ENCODE data around the gene KCNQ1. TPM values are rescaled to one million over a fixed set of nuclear protein-coding genes. Genes with fewer than 3 reads are reported as not detected.

KCNQ1 gene
- polyA plus RNA-seq, 1 of the 3 experiments (the other 2 are of a cell fraction) = 0.05 TPM

- POLR2A ChIA-PET = interaction anchor here (1.8 to 2.2 kb wide), 2 partner anchors 14 to 110 kb away, joined by 4 to 7 read pairs; no protein-coding TSS in a partner anchor
These were observed 224.1 kb downstream of the KCNQ1 start for GRCh38 chr11:2668876-2669275.

GRCh38 chr11:2669634-2670469 is 225.0 kb downstream of the KCNQ1 start:
- H3K9me2 ChIP-seq = no peaks in the 10 kb centered on the region
- no peak overlapping the region for H3K4me3 ChIP-seq (ENCODE audit: low read depth in 2 of 2, low read length in 1 of 2)
- H3K27me3 ChIP-seq (ENCODE audit: insufficient read depth) = no peaks in the 10 kb centered on the region
- H3K9me3 ChIP-seq = no peaks in the 10 kb centered on the region
- H3K27ac ChIP-seq (ENCODE audit: low read depth in 2 of 2, low read length in 1 of 2) = peak overlapping the region in 1 of 2 experiments; percentile 34; a peak in 1 of 4 replicates
- no peak overlapping the region for H2AFZ ChIP-seq (ENCODE audit: low read depth)
- no peak for DNase-seq
- 60% methylated on average over 8 of the region's 8 CpGs for WGBS (ENCODE audit: low lambda C conversion rate)
- H3K79me2 ChIP-seq (ENCODE audit: insufficient read depth) = no peaks in the 10 kb centered on the region; the same call in 1 of the 2 replicates
- POLR2A ChIA-PET = interaction anchor here (1.8 to 2.2 kb wide), 2 partner anchors 15 to 109 kb away, joined by 4 to 7 read pairs; no protein-coding TSS in a partner anchor
- H4K20me1 ChIP-seq (ENCODE audit: insufficient read depth) = no peaks in the 10 kb centered on the region
- peaks cover 0 to 51% of the 10 kb centered on the region in 2 experiments; a peak in 2 of 4 replicates for H3K4me1 ChIP-seq (ENCODE audit: control insufficient read depth in 1 of 2, insufficient read depth in 2 of 2, low read depth in 1 of 2, low read length in 1 of 2)
- TF ChIP-seq RAD21 (IDR thresholded peaks at IDR 0.05; ENCODE audit: low read length) = no peak
- TF ChIP-seq RFX5 (IDR thresholded peaks at IDR 0.05; ENCODE audit: low read length) = peak; percentile 32; the same call in 1 of the 2 replicates
- no peaks in the 10 kb centered on the region for H3K36me3 ChIP-seq (replicated peaks in 1 of 2; ENCODE audit: control insufficient read depth in 1 of 2, insufficient read depth in 2 of 2, low read length in 1 of 2)
- no peak overlapping the region for H3K9ac ChIP-seq
- CTCF ChIA-PET = interaction anchor here (1.0 kb wide), 1 partner anchor 137 kb away, joined by 4 read pairs; no protein-coding TSS in a partner anchor
- no peaks in the 10 kb centered on the region for H3F3A ChIP-seq (replicated peaks; ENCODE audit: insufficient read depth)
- no peak overlapping the region for H3K4me2 ChIP-seq

More at GRCh38 chr11:2668876-2669275, 224.1 kb downstream of the KCNQ1 start:
- 76% methylated on average over 4 of the region's 5 CpGs for WGBS (ENCODE audit: low lambda C conversion rate)
- Histone ChIP-seq H4K20me1 (ENCODE audit: insufficient read depth) (no peaks in the 10 kb centered on the region), H3K4me3 (ENCODE audit: low read depth in 2 of 2, low read length in 1 of 2) (no peak overlapping the region), H3K36me3 (replicated peaks in 1 of 2; ENCODE audit: control insufficient read depth in 1 of 2, insufficient read depth in 2 of 2, low read length in 1 of 2) (no peaks in the 10 kb centered on the region), H3K79me2 (ENCODE audit: insufficient read depth) (no peaks in the 10 kb centered on the region; the same call in 1 of the 2 replicates), H2AFZ (ENCODE audit: low read depth) (no peak overlapping the region), H3F3A (replicated peaks; ENCODE audit: insufficient read depth) (no peaks in the 10 kb centered on the region), H3K9ac (no peak overlapping the region), H3K4me1 (ENCODE audit: control insufficient read depth in 1 of 2, insufficient read depth in 2 of 2, low read depth in 1 of 2, low read length in 1 of 2) (peaks cover 0 to 45% of the 10 kb centered on the region in 2 experiments; a peak in 1 of 4 replicates), H3K9me3 (no peaks in the 10 kb centered on the region), H3K27ac (ENCODE audit: low read depth in 2 of 2, low read length in 1 of 2) (no peak overlapping the region; a peak in 1 of 4 replicates), H3K27me3 (ENCODE audit: insufficient read depth) (no peaks in the 10 kb centered on the region), H3K4me2 (no peak overlapping the region), H3K9me2 (no peaks in the 10 kb centered on the region)
- DNase-seq = no peak
- TF ChIP-seq MAX (IDR thresholded peaks at IDR 0.05; ENCODE audit: low read depth) (no peak), TEAD4 (IDR thresholded peaks at IDR 0.05; ENCODE audit: borderline replicate concordance, insufficient read depth) (no peak), RFX5 (IDR thresholded peaks at IDR 0.05; ENCODE audit: low read length) (no peak), EZH2phosphoT487 (IDR thresholded peaks at IDR 0.05; ENCODE audit: borderline replicate concordance, low read depth) (no peak)
- CTCF ChIA-PET = interaction anchor here (0.9 kb wide), 2 partner anchors 10 to 33 kb away, joined by 3 read pairs; no protein-coding TSS in a partner anchor

- Histone ChIP-seq H3K9me3 (no peaks in the 10 kb centered on the region), H3K4me2 (no peak overlapping the region), H3K27me3 (ENCODE audit: insufficient read depth) (no peaks in the 10 kb centered on the region), H3K4me3 (ENCODE audit: low read depth in 2 of 2, low read length in 1 of 2) (no peak overlapping the region), H4K20me1 (ENCODE audit: insufficient read depth) (no peaks in the 10 kb centered on the region), H3F3A (replicated peaks; ENCODE audit: insufficient read depth) (no peaks in the 10 kb centered on the region), H3K9me2 (no peaks in the 10 kb centered on the region), H3K27ac (ENCODE audit: low read depth in 2 of 2, low read length in 1 of 2) (no peak overlapping the region; a peak in 1 of 4 replicates), H3K36me3 (replicated peaks in 1 of 2; ENCODE audit: control insufficient read depth in 1 of 2, insufficient read depth in 2 of 2, low read length in 1 of 2) (no peaks in the 10 kb centered on the region), H2AFZ (ENCODE audit: low read depth) (no peak overlapping the region), H3K4me1 (ENCODE audit: control insufficient read depth in 1 of 2, insufficient read depth in 2 of 2, low read depth in 1 of 2, low read length in 1 of 2) (peaks cover 0 to 56% of the 10 kb centered on the region in 2 experiments; a peak in 2 of 4 replicates), H3K9ac (no peak overlapping the region), H3K79me2 (ENCODE audit: insufficient read depth) (no peaks in the 10 kb centered on the region; the same call in 1 of the 2 replicates)
- no peak for DNase-seq
- CTCF ChIA-PET = interaction anchor here (1.0 kb wide), 1 partner anchor 138 kb away, joined by 4 read pairs; no protein-coding TSS in a partner anchor
- WGBS (ENCODE audit: low lambda C conversion rate) = 63% methylated on average over 1 of the region's 1 CpG
- POLR2A ChIA-PET = interaction anchor here (2.2 kb wide), 1 partner anchor 108 kb away, joined by 7 read pairs; no protein-coding TSS in a partner anchor
- no peak for TF ChIP-seq EP300 (IDR thresholded peaks at IDR 0.05; ENCODE audit: borderline replicate concordance in 1 of 2, low read depth in 1 of 2, low read length in 1 of 2)
- no peak for TF ChIP-seq NFIC (IDR thresholded peaks at IDR 0.05; ENCODE audit: borderline replicate concordance)
- TF ChIP-seq NRF1 (IDR thresholded peaks at IDR 0.05; ENCODE audit: low read depth, low read length) = no peak
- TF ChIP-seq MAX (IDR thresholded peaks at IDR 0.05; ENCODE audit: low read depth) = no peak
- TF ChIP-seq MEF2A (IDR thresholded peaks at IDR 0.05; ENCODE audit: borderline replicate concordance, low read depth) = no peak
- TF ChIP-seq USF2 (IDR thresholded peaks at IDR 0.05; ENCODE audit: borderline replicate concordance, low read depth, low read length) = no peak
- TF ChIP-seq JUND (IDR thresholded peaks at IDR 0.05) = no peak
- no peak for TF ChIP-seq FOXM1 (IDR thresholded peaks at IDR 0.05; ENCODE audit: low read depth)
- no peak for TF ChIP-seq SMC3 (IDR thresholded peaks at IDR 0.05; ENCODE audit: low read depth, low read length)
- TF ChIP-seq RFX5 (IDR thresholded peaks at IDR 0.05; ENCODE audit: low read length) = no peak
These were observed 225.8 kb downstream of the KCNQ1 start for GRCh38 chr11:2670541-2671100.

All from SK-N-SH (cell line).